K562 (cell line): Measurements from ENCODE around the gene NEU1. TPM values are rescaled to one million over a fixed set of nuclear protein-coding genes. Genes with fewer than 3 reads are reported as not detected.

Source experiments
- FOXJ2 ChIP-seq: fragments of 200-800 bp; sonication (Bioruptor generic); IDR thresholded peaks from 2 replicates; pipeline ENCODE4 v1.6.1; 2016; ENCODE audit warnings: missing genetic modification characterization, missing compliant biosample characterization
- HOXB6 ChIP-seq: fragments of 250-450 bp; sonication (Bioruptor Pico); IDR thresholded peaks from 2 replicates; pipeline ENCODE4 v1.5.1; 2022; ENCODE audit warnings: mild to moderate bottlenecking, borderline replicate concordance
- KDM1A ChIP-seq, 2 experiments: fragments of 450-650 bp; IDR thresholded peaks; 2 replicates each; pipeline ENCODE4 v1.6.1; 2016; ENCODE audit warnings: mild to moderate bottlenecking in 2 of 2
- KHSRP ChIP-seq: fragments of 450-650 bp; IDR thresholded peaks from 2 replicates; pipeline ENCODE4 v1.6.1; 2017
- MAFF ChIP-seq: IDR thresholded peaks from 2 replicates; pipeline ENCODE4 v1.6.1; 2012; ENCODE audit warnings: low read length, improper control_type of control experiment
- RFX5 ChIP-seq: IDR thresholded peaks from 2 replicates; pipeline ENCODE4 v1.6.1; 2011; ENCODE audit warnings: low read depth, mild to moderate bottlenecking, improper control_type of control experiment, low read length
- SMARCC2 ChIP-seq: fragments of 450-650 bp; IDR thresholded peaks from 2 replicates; pipeline ENCODE4 v1.6.1; 2017; ENCODE audit warnings: antibody characterized with exemption, moderate library complexity, mild to moderate bottlenecking, low read depth
- TOE1 ChIP-seq, 2 experiments: fragments of 450-650 bp in 1 of 2; sonication (generic) in 1 of 2; formaldehyde crosslinking in 1 of 2; IDR thresholded peaks; 2 replicates each; pipeline versions ENCODE4 v1.7.1 to v1.8.0; 2016 to 2022; ENCODE audit warnings: borderline replicate concordance in 2 of 2, mild to moderate bottlenecking in 2 of 2, antibody characterized with exemption in 1 of 2, inconsistent platforms in 1 of 2, low read depth in 1 of 2, missing genetic modification reagents in 1 of 2, moderate library complexity in 1 of 2
- ZNF778 ChIP-seq: fragments of 450-650 bp; formaldehyde crosslinking; IDR thresholded peaks from 2 replicates; pipeline ENCODE4 v1.4.0; 2020; ENCODE audit warnings: mild to moderate bottlenecking, moderate library complexity
- polyA plus RNA-seq, 8 experiments: library from polyadenylated mRNA; depleted of rRNA in 4 of 8; stranded (reverse) in 5 of 8; unstranded in 3 of 8; fragments of >200 nt; fragmentation: Nextera tagmentation in 2 of 8; fragmentation: Illumina TruSeq in 1 of 8; extraction: Ambion mirVana in 2 of 8; extraction: Trizol in 1 of 8; gene quantifications; 2 replicates each; pipeline versions ENCODE4 v1.2.1 to v1.2.3, GENCODE V29; 2011 to 2014; ENCODE audit warnings: inconsistent platforms in 1 of 8, missing spikeins in 1 of 8
- total RNA-seq, 7 experiments: library from RNA; depleted of rRNA in 6 of 7; stranded (reverse); fragments of >200 nt in 6 of 7; fragmentation: Illumina TruSeq in 2 of 7; extraction: Trizol in 2 of 7; gene quantifications; 2 replicates each; pipeline versions ENCODE4 v1.2.1 to v1.2.3, GENCODE V29; 2011 to 2021; ENCODE audit warnings: low replicate concordance in 1 of 7
- TF ChIP-seq, protein P1 (sequence below): fragments of 450-650 bp; IDR thresholded peaks from 2 replicates; pipeline ENCODE4 v1.6.1; 2016
- TF ChIP-seq, protein P2 (sequence below), 2 experiments: fragments of 450-650 bp in 1 of 2; sonication (generic) in 1 of 2; formaldehyde crosslinking; conservative IDR thresholded peaks; 2 replicates each; pipeline versions ENCODE4 v1.4.0 to v1.8.1; 2020 to 2022; ENCODE audit warnings: mild to moderate bottlenecking in 1 of 2, missing genetic modification reagents in 1 of 2
- TF ChIP-seq, protein P3 (sequence below): fragments of 250-450 bp; sonication (Bioruptor Pico); IDR thresholded peaks from 2 replicates; pipeline ENCODE4 v1.4.0; 2020; ENCODE audit warnings: mild to moderate bottlenecking, moderate library complexity, borderline replicate concordance
- TF ChIP-seq, protein P4 (sequence below): IDR thresholded peaks from 3 replicates; pipeline ENCODE4 v1.6.1; 2011; ENCODE audit warnings: borderline replicate concordance, mild to moderate bottlenecking, moderate library complexity; ENCODE audit not compliant: insufficient read length; ENCODE audit errors: extremely low read depth

NEU1 gene
- total and polyA plus RNA-seq, 9 of the 15 experiments (the other 6 are each of a cell fraction or from before 2014, with no cell fraction given) = 14.8 to 67.8 (median 51.0) TPM

DNA sequence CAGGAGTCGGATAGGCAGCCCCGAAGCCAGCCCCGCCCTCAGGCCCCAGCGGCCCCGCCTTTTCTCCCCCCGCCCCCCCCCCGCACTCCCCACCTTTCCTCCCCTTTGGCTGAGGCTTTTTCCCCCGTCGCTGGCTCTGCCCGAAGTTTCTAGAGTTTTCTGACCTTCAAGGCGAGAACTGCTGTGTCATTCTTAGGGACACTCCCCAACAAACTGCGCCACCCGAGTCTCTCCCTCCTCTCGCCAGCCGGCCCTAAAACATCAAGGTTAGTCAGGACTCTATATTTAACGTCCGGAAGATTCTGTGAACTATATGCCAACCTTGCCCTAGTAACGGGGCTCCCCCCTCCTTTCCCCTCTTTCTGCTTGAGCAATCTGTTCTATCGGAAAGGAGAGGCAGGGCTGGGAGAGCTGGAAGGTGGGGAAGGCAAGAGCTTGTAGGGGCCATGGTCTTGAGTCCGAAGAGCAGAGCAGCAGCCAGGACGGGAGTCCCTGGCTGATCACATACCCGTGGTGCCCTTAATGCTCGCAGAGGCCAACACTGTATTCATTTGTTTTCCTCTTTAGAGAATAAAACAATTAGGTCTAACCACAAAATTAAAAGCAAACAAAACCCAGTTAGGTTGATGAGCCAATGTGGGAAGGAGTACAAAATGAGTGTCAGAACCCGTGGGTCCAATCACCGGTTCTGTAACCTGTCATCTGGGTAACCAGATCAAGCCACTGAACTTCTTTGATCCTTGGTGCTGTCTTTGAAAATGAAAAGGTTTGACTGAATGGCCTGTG is 40.4 kb downstream of the NEU1 start (continued):
- TF ChIP-seq MAFF = peak; percentile 99
- TF ChIP-seq TOE1 (IDR thresholded peaks at IDR 0.05; ENCODE audit: borderline replicate concordance) = no peak
- TF ChIP-seq TOE1 (CRISPR knock-in tag; IDR thresholded peaks at IDR 0.05; ENCODE audit: borderline replicate concordance, low read depth) = no peak
- TF ChIP-seq, protein P1, sequence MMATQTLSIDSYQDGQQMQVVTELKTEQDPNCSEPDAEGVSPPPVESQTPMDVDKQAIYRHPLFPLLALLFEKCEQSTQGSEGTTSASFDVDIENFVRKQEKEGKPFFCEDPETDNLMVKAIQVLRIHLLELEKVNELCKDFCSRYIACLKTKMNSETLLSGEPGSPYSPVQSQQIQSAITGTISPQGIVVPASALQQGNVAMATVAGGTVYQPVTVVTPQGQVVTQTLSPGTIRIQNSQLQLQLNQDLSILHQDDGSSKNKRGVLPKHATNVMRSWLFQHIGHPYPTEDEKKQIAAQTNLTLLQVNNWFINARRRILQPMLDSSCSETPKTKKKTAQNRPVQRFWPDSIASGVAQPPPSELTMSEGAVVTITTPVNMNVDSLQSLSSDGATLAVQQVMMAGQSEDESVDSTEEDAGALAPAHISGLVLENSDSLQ = no peak
- no peak for TF ChIP-seq ZNF778 (CRISPR knock-in tag)
- TF ChIP-seq RFX5 = no peak
- peak; percentile 87 for TF ChIP-seq SMARCC2
- TF ChIP-seq, protein P2, sequence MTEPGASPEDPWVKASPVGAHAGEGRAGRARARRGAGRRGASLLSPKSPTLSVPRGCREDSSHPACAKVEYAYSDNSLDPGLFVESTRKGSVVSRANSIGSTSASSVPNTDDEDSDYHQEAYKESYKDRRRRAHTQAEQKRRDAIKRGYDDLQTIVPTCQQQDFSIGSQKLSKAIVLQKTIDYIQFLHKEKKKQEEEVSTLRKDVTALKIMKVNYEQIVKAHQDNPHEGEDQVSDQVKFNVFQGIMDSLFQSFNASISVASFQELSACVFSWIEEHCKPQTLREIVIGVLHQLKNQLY (CRISPR knock-in tag; conservative IDR thresholded peaks at IDR 0.05) = no peak
- TF ChIP-seq HOXB6 = peak; percentile 54; the same call in 1 of the 2 replicates
- TF ChIP-seq, protein P3, sequence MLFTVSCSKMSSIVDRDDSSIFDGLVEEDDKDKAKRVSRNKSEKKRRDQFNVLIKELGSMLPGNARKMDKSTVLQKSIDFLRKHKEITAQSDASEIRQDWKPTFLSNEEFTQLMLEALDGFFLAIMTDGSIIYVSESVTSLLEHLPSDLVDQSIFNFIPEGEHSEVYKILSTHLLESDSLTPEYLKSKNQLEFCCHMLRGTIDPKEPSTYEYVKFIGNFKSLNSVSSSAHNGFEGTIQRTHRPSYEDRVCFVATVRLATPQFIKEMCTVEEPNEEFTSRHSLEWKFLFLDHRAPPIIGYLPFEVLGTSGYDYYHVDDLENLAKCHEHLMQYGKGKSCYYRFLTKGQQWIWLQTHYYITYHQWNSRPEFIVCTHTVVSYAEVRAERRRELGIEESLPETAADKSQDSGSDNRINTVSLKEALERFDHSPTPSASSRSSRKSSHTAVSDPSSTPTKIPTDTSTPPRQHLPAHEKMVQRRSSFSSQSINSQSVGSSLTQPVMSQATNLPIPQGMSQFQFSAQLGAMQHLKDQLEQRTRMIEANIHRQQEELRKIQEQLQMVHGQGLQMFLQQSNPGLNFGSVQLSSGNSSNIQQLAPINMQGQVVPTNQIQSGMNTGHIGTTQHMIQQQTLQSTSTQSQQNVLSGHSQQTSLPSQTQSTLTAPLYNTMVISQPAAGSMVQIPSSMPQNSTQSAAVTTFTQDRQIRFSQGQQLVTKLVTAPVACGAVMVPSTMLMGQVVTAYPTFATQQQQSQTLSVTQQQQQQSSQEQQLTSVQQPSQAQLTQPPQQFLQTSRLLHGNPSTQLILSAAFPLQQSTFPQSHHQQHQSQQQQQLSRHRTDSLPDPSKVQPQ (CRISPR knock-in tag) = 0 out of 2 replicates have a peak, but pooled peaks have one; percentile 12
- TF ChIP-seq KHSRP = no peak
- TF ChIP-seq FOXJ2 (tag) = no peak
- TF ChIP-seq KDM1A (IDR thresholded peaks at IDR 0.05) = no peak
- TF ChIP-seq, protein P4, sequence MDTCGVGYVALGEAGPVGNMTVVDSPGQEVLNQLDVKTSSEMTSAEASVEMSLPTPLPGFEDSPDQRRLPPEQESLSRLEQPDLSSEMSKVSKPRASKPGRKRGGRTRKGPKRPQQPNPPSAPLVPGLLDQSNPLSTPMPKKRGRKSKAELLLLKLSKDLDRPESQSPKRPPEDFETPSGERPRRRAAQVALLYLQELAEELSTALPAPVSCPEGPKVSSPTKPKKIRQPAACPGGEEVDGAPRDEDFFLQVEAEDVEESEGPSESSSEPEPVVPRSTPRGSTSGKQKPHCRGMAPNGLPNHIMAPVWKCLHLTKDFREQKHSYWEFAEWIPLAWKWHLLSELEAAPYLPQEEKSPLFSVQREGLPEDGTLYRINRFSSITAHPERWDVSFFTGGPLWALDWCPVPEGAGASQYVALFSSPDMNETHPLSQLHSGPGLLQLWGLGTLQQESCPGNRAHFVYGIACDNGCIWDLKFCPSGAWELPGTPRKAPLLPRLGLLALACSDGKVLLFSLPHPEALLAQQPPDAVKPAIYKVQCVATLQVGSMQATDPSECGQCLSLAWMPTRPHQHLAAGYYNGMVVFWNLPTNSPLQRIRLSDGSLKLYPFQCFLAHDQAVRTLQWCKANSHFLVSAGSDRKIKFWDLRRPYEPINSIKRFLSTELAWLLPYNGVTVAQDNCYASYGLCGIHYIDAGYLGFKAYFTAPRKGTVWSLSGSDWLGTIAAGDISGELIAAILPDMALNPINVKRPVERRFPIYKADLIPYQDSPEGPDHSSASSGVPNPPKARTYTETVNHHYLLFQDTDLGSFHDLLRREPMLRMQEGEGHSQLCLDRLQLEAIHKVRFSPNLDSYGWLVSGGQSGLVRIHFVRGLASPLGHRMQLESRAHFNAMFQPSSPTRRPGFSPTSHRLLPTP = no peak
